Body of pancreas (tissue), 4 donors: Measurements from ENCODE around the gene CD70. TPM values are rescaled to one million over a fixed set of nuclear protein-coding genes. Genes with fewer than 3 reads are reported as not detected.
"Not testable (repeated sequence)": the region's sequence is repeated elsewhere in the genome, so short reads cannot be mapped to it uniquely, and the experiment has no call there.

Experiments used
- ATAC-seq: fragments of 150-250 bp; one replicate; pipeline ENCODE4 v1.9.1; 2016
- DNase-seq, 4 donors: peaks; one replicate each; pipeline ENCODE4 v3.0.0-alpha.2; 2019
- H3K27ac ChIP-seq, 4 donors: fragments of 200-600 bp; sonication (generic); 1 replicate in 3 of 4; 2 replicates in 1 of 4; pipeline versions ENCODE4 v1.5.1 to v1.6.1; 2016 to 2019; ENCODE audit warnings: mild to moderate bottlenecking in 1 of 4, mixed read lengths in 1 of 4, moderate library complexity in 1 of 4
- H3K27me3 ChIP-seq, 2 donors: fragments of 200-600 bp; sonication (generic); one replicate each; pipeline ENCODE4 v1.6.0; 2016; ENCODE audit warnings: mild to moderate bottlenecking in 1 of 2
- H3K36me3 ChIP-seq, 2 donors: fragments of 200-600 bp; sonication (generic); replicated peaks in 1 of 2; 2 replicates each; pipeline ENCODE4 v1.5.1; 2016; ENCODE audit warnings: low read depth in 2 of 2; ENCODE audit not compliant: insufficient read depth in 1 of 2
- H3K4me1 ChIP-seq: fragments of 200-600 bp; sonication (generic); one replicate; pipeline ENCODE4 v1.6.0; 2016
- H3K4me3 ChIP-seq, 2 donors: fragments of 200-600 bp; sonication (generic); 1 replicate in 1 of 2; 2 replicates in 1 of 2; pipeline ENCODE4 v1.5.1; 2016 to 2019
- H3K9me3 ChIP-seq, 3 donors: fragments of 200-600 bp; sonication (generic); 1 replicate in 2 of 3; 2 replicates in 1 of 3; pipeline ENCODE4 v1.5.1; 2016
- CTCF ChIP-seq, 7 experiments: fragments of 450-650 bp in 4 of 7; fragments of 200-600 bp in 3 of 7; sonication (generic) in 3 of 7; IDR thresholded peaks; one replicate each; pipeline ENCODE4 v1.5.1; 2016 to 2019; ENCODE audit warnings: antibody characterized with exemption in 7 of 7
- POLR2A ChIP-seq, 3 donors: fragments of 450-650 bp; IDR thresholded peaks; one replicate each; pipeline ENCODE4 v1.6.1; 2016; ENCODE audit warnings: antibody characterized with exemption in 3 of 3, mild to moderate bottlenecking in 2 of 3
- WGBS, 2 donors: methylation state at CpG; one replicate each; pipeline ENCODE4 v1.1.5; 2017; 5-methylcytosine and 5-hydroxymethylcytosine counted together
- intact Hi-C: fragments of 100-400 bp; cut with DNase I; formaldehyde crosslinking; loops from one replicate; pipeline ENCODE4 v1.15.1; 2023
- small RNA-seq: library from RNA; depleted of rRNA; stranded (forward); fragments of <200 nt; gene quantifications from one replicate; pipeline ENCODE3, GENCODE V24; 2016
- total RNA-seq, 2 donors: library from RNA; depleted of rRNA; stranded (reverse); fragments of >200 nt; gene quantifications; one replicate each; pipeline ENCODE4 v1.1.0, GENCODE V29; 2016

Gene CD70
- total RNA-seq, 2 donors from 2014 or later = not detected

- H3K36me3 ChIP-seq = no peaks in the 10 kb centered on the region
- DNase-seq = no peak
- intact Hi-C loops = no loop called here
- no peak overlapping the region for H3K27ac ChIP-seq
- no peaks in the 10 kb centered on the region for H3K27me3 ChIP-seq
- no peak for ATAC-seq
- no peak for TF ChIP-seq CTCF (IDR thresholded peaks at IDR 0.05)
- TF ChIP-seq POLR2A (IDR thresholded peaks at IDR 0.05) = no peak
- no peaks in the 10 kb centered on the region for H3K4me1 ChIP-seq
- WGBS, 2 donors = 57 to 69% methylated on average over 3 of the region's 3 CpGs
- no peak overlapping the region for H3K4me3 ChIP-seq
- no peaks in the 10 kb centered on the region for H3K9me3 ChIP-seq
Measured at GRCh38 chr19:6551091-6551490, 39.9 kb downstream of the CD70 start.

GRCh38 chr19:6550679-6551078, 40.3 kb downstream of the CD70 start:
- H3K9me3 ChIP-seq, H3K27me3 ChIP-seq, DNase-seq, H3K4me3 ChIP-seq, intact Hi-C loops, ATAC-seq, H3K4me1 ChIP-seq, H3K27ac ChIP-seq, H3K36me3 ChIP-seq: not testable (repeated sequence)
- WGBS, 2 donors = 58 to 74% methylated on average over 6 of the region's 6 CpGs

- Histone ChIP-seq H3K4me3 (no peak overlapping the region), H3K9me3 (no peaks in the 10 kb centered on the region), H3K27me3 (no peaks in the 10 kb centered on the region), H3K36me3 (no peaks in the 10 kb centered on the region), H3K27ac (no peak overlapping the region), H3K4me1 (no peaks in the 10 kb centered on the region)
- intact Hi-C loops = no loop called here
- no peak for DNase-seq
- TF ChIP-seq CTCF (IDR thresholded peaks at IDR 0.05) = no peak
- no peak for TF ChIP-seq POLR2A (IDR thresholded peaks at IDR 0.05)
- ATAC-seq = no peak
- WGBS, 2 donors = 56 to 66% methylated on average over 9 to 11 of the region's 11 CpGs
Measured at GRCh38 chr19:6543866-6544347, 47.0 kb downstream of the CD70 start.

GRCh38 chr19:6540918-6541689, 49.8 kb downstream of the CD70 start:
- Histone ChIP-seq H3K4me1 (no peaks in the 10 kb centered on the region), H3K36me3 (no peaks in the 10 kb centered on the region), H3K9me3 (no peaks in the 10 kb centered on the region), H3K4me3 (no peak overlapping the region), H3K27ac (no peak overlapping the region), H3K27me3 (no peaks in the 10 kb centered on the region)
- no peak for DNase-seq
- no peak for ATAC-seq
- TF ChIP-seq POLR2A (IDR thresholded peaks at IDR 0.05) = no peak
- no peak for TF ChIP-seq CTCF (IDR thresholded peaks at IDR 0.05)
- intact Hi-C loops = no loop called here
- 59 to 63% methylated on average over 13 of the region's 13 CpGs for WGBS, 2 donors

GRCh38 chr19:6539514-6539913, 51.4 kb downstream of the CD70 start:
- peaks cover 3% of the 10 kb centered on the region for H3K4me1 ChIP-seq
- no peak overlapping the region for H3K27ac ChIP-seq
- no peaks in the 10 kb centered on the region for H3K9me3 ChIP-seq
- H3K27me3 ChIP-seq = no peaks in the 10 kb centered on the region
- intact Hi-C loops = no loop called here
- no peak for DNase-seq
- no peak overlapping the region for H3K4me3 ChIP-seq
- H3K36me3 ChIP-seq = no peaks in the 10 kb centered on the region
- no peak for TF ChIP-seq CTCF (IDR thresholded peaks at IDR 0.05)
- no peak for TF ChIP-seq POLR2A (IDR thresholded peaks at IDR 0.05)
- ATAC-seq = no peak
- WGBS, 2 donors = 78 to 87% methylated on average over 6 of the region's 6 CpGs

Small RNA genes within 50 kb of the gene (small RNA-seq; reads per million reads assigned to genes)
- not detected for gene RF00019

Other genes starting within 250 kb of the CD70 start
- gene CLPP, start 229.6 kb downstream of the CD70 start, total RNA-seq = 10 to 100 TPM; 32.3 to 62.8 TPM
- 10 to 100 TPM; 41.2 to 64.6 TPM for gene ALKBH7, start 218.4 kb downstream of the CD70 start, total RNA-seq
- gene PSPN, start 215.2 kb downstream of the CD70 start, total RNA-seq = 1 to 10 TPM in 1 of 2 donors, under 1 TPM in 1; 0.52 to 8.6 TPM
- 10 to 100 TPM; 37.4 to 51.1 TPM for gene GTF2F1, start 198.0 kb downstream of the CD70 start, total RNA-seq
- 10 to 100 TPM; 54.0 to 83.4 TPM for gene KHSRP, start 166.3 kb downstream of the CD70 start, total RNA-seq
- not detected for gene SLC25A41, start 157.4 kb downstream of the CD70 start, total RNA-seq
- gene SLC25A23, start 131.4 kb downstream of the CD70 start, total RNA-seq = 10 to 100 TPM; 11.5 to 49.3 TPM
- 10 to 100 TPM; 35.8 to 37.6 TPM for gene CRB3, start 126.9 kb downstream of the CD70 start, total RNA-seq
- gene DENND1C, start 109.4 kb downstream of the CD70 start, total RNA-seq = 1 to 10 TPM; 1.0 to 1.3 TPM
- 1 to 10 TPM; 3.0 to 3.4 TPM for gene TUBB4A, start 88.8 kb downstream of the CD70 start, total RNA-seq
- 1 to 10 TPM in 1 of 2 donors, not detected in 1; 2.6 TPM for gene TNFSF9, start 60.1 kb downstream of the CD70 start, total RNA-seq
- gene TNFSF14, start 79.0 kb upstream of the CD70 start, total RNA-seq = 1 to 10 TPM in 1 of 2 donors, under 1 TPM in 1; 0.26 to 4.3 TPM
- 100 to 1,000 TPM; 320 to 382 TPM for gene C3, start 129.5 kb upstream of the CD70 start, total RNA-seq
- gene GPR108, start 146.4 kb upstream of the CD70 start, total RNA-seq = 10 to 100 TPM; 68.2 to 75.8 TPM
- gene TRIP10, start 148.5 kb upstream of the CD70 start, total RNA-seq = 10 to 100 TPM; 23.1 to 31.9 TPM
- gene SH2D3A, start 176.3 kb upstream of the CD70 start, total RNA-seq = 10 to 100 TPM; 18.4 to 60.0 TPM
- 1 to 10 TPM; 1.3 to 5.6 TPM for gene VAV1, start 181.6 kb upstream of the CD70 start, total RNA-seq